ENCODE results near the gene MPRIP.

- TF ChIP-seq CTCF (IDR thresholded peaks at IDR 0.05) = no peak
- no peak for TF ChIP-seq POLR2A (IDR thresholded peaks at IDR 0.05)
These were observed 175.7 kb downstream of the MPRIP start for GRCh38 chr17:17217995-17218394.
